WTC11 (cell line): ENCODE results near the gene TIMD4.

Source experiments
- FOXJ3 ChIP-seq: sonication (generic); formaldehyde crosslinking; IDR thresholded peaks from 2 replicates; pipeline ENCODE4 v1.9.0; 2021; ENCODE audit warnings: missing genetic modification reagents, mild to moderate bottlenecking, borderline replicate concordance
- GTF2I ChIP-seq: fragments of 250-450 bp; sonication (Bioruptor Pico); conservative IDR thresholded peaks from 2 replicates; pipeline ENCODE4 v1.4.0; 2021; ENCODE audit warnings: mild to moderate bottlenecking
- MXD4 ChIP-seq: fragments of 250-450 bp; sonication (Bioruptor Pico); IDR thresholded peaks from 2 replicates; pipeline ENCODE4 v1.8.0; 2021; ENCODE audit warnings: mild to moderate bottlenecking, moderate library complexity, borderline replicate concordance
- NFYB ChIP-seq: sonication (generic); formaldehyde crosslinking; conservative IDR thresholded peaks from 2 replicates; pipeline ENCODE4 v1.8.0; 2022; ENCODE audit warnings: low read depth, missing genetic modification reagents
- NR2C2 ChIP-seq: sonication (generic); formaldehyde crosslinking; IDR thresholded peaks from 2 replicates; pipeline ENCODE4 v1.8.0; 2022; ENCODE audit warnings: mild to moderate bottlenecking, missing genetic modification reagents
- TP53 ChIP-seq: sonication (generic); formaldehyde crosslinking; IDR thresholded peaks from 2 replicates; pipeline ENCODE4 v1.8.1; 2023; ENCODE audit warnings: mild to moderate bottlenecking, missing genetic modification reagents
- TF ChIP-seq, protein P1 (sequence below): fragments of 200-600 bp; IDR thresholded peaks from 2 replicates; pipeline ENCODE4 v1.8.0; 2022; ENCODE audit warnings: antibody characterized with exemption
- TF ChIP-seq, protein P2 (sequence below): fragments of 250-450 bp; sonication (Bioruptor Pico); IDR thresholded peaks from 2 replicates; pipeline ENCODE4 v1.9.0; 2021; ENCODE audit warnings: mild to moderate bottlenecking
- TF ChIP-seq, protein P3 (sequence below): sonication (generic); formaldehyde crosslinking; IDR thresholded peaks from 2 replicates; pipeline ENCODE4 v1.8.0; 2022; ENCODE audit warnings: mild to moderate bottlenecking, missing genetic modification reagents
- TF ChIP-seq, protein P4 (sequence below): sonication (generic); formaldehyde crosslinking; IDR thresholded peaks from 2 replicates; pipeline ENCODE4 v1.8.1; 2022; ENCODE audit warnings: low read depth, missing genetic modification reagents, borderline replicate concordance
- TF ChIP-seq, protein P5 (sequence below): sonication (generic); formaldehyde crosslinking; IDR thresholded peaks from 2 replicates; pipeline ENCODE4 v1.8.1; 2023; ENCODE audit warnings: mild to moderate bottlenecking, missing genetic modification reagents, moderate library complexity
- TF ChIP-seq, protein P6 (sequence below): sonication (generic); formaldehyde crosslinking; conservative IDR thresholded peaks from 2 replicates; pipeline ENCODE4 v1.8.1; 2023; ENCODE audit warnings: mild to moderate bottlenecking, low read depth, missing genetic modification reagents, moderate library complexity
- TF ChIP-seq, protein P7 (sequence below): sonication (generic); formaldehyde crosslinking; IDR thresholded peaks from 2 replicates; pipeline ENCODE4 v1.8.0; 2023; ENCODE audit warnings: missing genetic modification reagents, mild to moderate bottlenecking, borderline replicate concordance
- TF ChIP-seq, protein P8 (sequence below): sonication (generic); formaldehyde crosslinking; IDR thresholded peaks from 2 replicates; pipeline ENCODE4 v1.8.1; 2023; ENCODE audit warnings: mild to moderate bottlenecking, missing genetic modification reagents

DNA sequence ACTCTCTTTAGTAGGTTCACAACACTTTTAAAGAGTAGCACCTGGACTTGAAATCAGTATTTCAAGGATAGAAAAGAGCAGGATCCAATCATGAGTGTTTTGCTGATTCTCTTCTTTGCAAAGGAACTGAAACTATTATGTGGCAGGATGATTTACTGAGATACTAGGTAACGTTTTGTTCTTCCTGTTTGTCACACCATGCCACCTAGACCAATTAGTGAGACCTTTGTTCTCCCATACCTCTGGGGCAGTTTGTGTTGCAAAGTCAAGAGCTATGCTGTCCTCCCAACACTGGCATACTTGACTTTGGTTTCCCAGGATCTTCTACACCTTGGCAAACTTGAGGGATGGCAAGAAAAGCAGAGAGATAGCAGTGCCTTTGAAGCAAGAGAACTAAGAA, 69.5 kb downstream of the TIMD4 start:
- TF ChIP-seq TP53 (no peak), GTF2I (CRISPR knock-in tag) (no peak), NFYB (CRISPR knock-in tag) (no peak), NR2C2 (CRISPR knock-in tag) (no peak), MXD4 (CRISPR knock-in tag) (no peak), FOXJ3 (CRISPR knock-in tag) (no peak)
- TF ChIP-seq, protein P1, sequence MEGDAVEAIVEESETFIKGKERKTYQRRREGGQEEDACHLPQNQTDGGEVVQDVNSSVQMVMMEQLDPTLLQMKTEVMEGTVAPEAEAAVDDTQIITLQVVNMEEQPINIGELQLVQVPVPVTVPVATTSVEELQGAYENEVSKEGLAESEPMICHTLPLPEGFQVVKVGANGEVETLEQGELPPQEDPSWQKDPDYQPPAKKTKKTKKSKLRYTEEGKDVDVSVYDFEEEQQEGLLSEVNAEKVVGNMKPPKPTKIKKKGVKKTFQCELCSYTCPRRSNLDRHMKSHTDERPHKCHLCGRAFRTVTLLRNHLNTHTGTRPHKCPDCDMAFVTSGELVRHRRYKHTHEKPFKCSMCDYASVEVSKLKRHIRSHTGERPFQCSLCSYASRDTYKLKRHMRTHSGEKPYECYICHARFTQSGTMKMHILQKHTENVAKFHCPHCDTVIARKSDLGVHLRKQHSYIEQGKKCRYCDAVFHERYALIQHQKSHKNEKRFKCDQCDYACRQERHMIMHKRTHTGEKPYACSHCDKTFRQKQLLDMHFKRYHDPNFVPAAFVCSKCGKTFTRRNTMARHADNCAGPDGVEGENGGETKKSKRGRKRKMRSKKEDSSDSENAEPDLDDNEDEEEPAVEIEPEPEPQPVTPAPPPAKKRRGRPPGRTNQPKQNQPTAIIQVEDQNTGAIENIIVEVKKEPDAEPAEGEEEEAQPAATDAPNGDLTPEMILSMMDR: no peak
- TF ChIP-seq, protein P2, sequence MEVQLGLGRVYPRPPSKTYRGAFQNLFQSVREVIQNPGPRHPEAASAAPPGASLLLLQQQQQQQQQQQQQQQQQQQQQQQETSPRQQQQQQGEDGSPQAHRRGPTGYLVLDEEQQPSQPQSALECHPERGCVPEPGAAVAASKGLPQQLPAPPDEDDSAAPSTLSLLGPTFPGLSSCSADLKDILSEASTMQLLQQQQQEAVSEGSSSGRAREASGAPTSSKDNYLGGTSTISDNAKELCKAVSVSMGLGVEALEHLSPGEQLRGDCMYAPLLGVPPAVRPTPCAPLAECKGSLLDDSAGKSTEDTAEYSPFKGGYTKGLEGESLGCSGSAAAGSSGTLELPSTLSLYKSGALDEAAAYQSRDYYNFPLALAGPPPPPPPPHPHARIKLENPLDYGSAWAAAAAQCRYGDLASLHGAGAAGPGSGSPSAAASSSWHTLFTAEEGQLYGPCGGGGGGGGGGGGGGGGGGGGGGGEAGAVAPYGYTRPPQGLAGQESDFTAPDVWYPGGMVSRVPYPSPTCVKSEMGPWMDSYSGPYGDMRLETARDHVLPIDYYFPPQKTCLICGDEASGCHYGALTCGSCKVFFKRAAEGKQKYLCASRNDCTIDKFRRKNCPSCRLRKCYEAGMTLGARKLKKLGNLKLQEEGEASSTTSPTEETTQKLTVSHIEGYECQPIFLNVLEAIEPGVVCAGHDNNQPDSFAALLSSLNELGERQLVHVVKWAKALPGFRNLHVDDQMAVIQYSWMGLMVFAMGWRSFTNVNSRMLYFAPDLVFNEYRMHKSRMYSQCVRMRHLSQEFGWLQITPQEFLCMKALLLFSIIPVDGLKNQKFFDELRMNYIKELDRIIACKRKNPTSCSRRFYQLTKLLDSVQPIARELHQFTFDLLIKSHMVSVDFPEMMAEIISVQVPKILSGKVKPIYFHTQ: no peak
- TF ChIP-seq, protein P3, sequence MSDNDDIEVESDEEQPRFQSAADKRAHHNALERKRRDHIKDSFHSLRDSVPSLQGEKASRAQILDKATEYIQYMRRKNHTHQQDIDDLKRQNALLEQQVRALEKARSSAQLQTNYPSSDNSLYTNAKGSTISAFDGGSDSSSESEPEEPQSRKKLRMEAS (CRISPR knock-in tag): no peak
- TF ChIP-seq, protein P4, sequence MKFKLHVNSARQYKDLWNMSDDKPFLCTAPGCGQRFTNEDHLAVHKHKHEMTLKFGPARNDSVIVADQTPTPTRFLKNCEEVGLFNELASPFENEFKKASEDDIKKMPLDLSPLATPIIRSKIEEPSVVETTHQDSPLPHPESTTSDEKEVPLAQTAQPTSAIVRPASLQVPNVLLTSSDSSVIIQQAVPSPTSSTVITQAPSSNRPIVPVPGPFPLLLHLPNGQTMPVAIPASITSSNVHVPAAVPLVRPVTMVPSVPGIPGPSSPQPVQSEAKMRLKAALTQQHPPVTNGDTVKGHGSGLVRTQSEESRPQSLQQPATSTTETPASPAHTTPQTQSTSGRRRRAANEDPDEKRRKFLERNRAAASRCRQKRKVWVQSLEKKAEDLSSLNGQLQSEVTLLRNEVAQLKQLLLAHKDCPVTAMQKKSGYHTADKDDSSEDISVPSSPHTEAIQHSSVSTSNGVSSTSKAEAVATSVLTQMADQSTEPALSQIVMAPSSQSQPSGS (CRISPR knock-in tag): no peak
- TF ChIP-seq, protein P5, sequence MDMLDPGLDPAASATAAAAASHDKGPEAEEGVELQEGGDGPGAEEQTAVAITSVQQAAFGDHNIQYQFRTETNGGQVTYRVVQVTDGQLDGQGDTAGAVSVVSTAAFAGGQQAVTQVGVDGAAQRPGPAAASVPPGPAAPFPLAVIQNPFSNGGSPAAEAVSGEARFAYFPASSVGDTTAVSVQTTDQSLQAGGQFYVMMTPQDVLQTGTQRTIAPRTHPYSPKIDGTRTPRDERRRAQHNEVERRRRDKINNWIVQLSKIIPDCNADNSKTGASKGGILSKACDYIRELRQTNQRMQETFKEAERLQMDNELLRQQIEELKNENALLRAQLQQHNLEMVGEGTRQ (CRISPR knock-in tag): no peak
- TF ChIP-seq, protein P6, sequence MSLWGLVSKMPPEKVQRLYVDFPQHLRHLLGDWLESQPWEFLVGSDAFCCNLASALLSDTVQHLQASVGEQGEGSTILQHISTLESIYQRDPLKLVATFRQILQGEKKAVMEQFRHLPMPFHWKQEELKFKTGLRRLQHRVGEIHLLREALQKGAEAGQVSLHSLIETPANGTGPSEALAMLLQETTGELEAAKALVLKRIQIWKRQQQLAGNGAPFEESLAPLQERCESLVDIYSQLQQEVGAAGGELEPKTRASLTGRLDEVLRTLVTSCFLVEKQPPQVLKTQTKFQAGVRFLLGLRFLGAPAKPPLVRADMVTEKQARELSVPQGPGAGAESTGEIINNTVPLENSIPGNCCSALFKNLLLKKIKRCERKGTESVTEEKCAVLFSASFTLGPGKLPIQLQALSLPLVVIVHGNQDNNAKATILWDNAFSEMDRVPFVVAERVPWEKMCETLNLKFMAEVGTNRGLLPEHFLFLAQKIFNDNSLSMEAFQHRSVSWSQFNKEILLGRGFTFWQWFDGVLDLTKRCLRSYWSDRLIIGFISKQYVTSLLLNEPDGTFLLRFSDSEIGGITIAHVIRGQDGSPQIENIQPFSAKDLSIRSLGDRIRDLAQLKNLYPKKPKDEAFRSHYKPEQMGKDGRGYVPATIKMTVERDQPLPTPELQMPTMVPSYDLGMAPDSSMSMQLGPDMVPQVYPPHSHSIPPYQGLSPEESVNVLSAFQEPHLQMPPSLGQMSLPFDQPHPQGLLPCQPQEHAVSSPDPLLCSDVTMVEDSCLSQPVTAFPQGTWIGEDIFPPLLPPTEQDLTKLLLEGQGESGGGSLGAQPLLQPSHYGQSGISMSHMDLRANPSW: no peak
- TF ChIP-seq, protein P7, sequence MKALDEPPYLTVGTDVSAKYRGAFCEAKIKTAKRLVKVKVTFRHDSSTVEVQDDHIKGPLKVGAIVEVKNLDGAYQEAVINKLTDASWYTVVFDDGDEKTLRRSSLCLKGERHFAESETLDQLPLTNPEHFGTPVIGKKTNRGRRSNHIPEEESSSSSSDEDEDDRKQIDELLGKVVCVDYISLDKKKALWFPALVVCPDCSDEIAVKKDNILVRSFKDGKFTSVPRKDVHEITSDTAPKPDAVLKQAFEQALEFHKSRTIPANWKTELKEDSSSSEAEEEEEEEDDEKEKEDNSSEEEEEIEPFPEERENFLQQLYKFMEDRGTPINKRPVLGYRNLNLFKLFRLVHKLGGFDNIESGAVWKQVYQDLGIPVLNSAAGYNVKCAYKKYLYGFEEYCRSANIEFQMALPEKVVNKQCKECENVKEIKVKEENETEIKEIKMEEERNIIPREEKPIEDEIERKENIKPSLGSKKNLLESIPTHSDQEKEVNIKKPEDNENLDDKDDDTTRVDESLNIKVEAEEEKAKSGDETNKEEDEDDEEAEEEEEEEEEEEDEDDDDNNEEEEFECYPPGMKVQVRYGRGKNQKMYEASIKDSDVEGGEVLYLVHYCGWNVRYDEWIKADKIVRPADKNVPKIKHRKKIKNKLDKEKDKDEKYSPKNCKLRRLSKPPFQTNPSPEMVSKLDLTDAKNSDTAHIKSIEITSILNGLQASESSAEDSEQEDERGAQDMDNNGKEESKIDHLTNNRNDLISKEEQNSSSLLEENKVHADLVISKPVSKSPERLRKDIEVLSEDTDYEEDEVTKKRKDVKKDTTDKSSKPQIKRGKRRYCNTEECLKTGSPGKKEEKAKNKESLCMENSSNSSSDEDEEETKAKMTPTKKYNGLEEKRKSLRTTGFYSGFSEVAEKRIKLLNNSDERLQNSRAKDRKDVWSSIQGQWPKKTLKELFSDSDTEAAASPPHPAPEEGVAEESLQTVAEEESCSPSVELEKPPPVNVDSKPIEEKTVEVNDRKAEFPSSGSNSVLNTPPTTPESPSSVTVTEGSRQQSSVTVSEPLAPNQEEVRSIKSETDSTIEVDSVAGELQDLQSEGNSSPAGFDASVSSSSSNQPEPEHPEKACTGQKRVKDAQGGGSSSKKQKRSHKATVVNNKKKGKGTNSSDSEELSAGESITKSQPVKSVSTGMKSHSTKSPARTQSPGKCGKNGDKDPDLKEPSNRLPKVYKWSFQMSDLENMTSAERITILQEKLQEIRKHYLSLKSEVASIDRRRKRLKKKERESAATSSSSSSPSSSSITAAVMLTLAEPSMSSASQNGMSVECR (CRISPR knock-in tag): no peak
- TF ChIP-seq, protein P8, sequence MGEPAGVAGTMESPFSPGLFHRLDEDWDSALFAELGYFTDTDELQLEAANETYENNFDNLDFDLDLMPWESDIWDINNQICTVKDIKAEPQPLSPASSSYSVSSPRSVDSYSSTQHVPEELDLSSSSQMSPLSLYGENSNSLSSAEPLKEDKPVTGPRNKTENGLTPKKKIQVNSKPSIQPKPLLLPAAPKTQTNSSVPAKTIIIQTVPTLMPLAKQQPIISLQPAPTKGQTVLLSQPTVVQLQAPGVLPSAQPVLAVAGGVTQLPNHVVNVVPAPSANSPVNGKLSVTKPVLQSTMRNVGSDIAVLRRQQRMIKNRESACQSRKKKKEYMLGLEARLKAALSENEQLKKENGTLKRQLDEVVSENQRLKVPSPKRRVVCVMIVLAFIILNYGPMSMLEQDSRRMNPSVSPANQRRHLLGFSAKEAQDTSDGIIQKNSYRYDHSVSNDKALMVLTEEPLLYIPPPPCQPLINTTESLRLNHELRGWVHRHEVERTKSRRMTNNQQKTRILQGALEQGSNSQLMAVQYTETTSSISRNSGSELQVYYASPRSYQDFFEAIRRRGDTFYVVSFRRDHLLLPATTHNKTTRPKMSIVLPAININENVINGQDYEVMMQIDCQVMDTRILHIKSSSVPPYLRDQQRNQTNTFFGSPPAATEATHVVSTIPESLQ (CRISPR knock-in tag): no peak
